ENCODE data around the gene MDK. TPM values are rescaled to one million over a fixed set of nuclear protein-coding genes. Genes with fewer than 3 reads are reported as not detected.

MDK gene
- total RNA-seq, 3 donors from 2014 or later: 103 to 672 (median 193) TPM

GRCh38 chr11:46408407-46408986 lies 27.0 kb downstream of the MDK start:
- intact Hi-C loops (cut with DNase I, micrococcal nuclease): no loop called here
- ATAC-seq: no peak
- H3K4me1 ChIP-seq (ENCODE audit: low read depth): no peaks in the 10 kb centered on the region

GRCh38 chr11:46410021-46410420 lies 28.6 kb downstream of the MDK start:
- intact Hi-C loops (cut with DNase I, micrococcal nuclease): no loop called here
- H3K4me1 ChIP-seq (ENCODE audit: low read depth): no peaks in the 10 kb centered on the region
- H3K9me3 ChIP-seq: no peaks in the 10 kb centered on the region
- ATAC-seq: peak; percentile 54
- no peak overlapping the region for H3K4me3 ChIP-seq
- H3K36me3 ChIP-seq (ENCODE audit: low read depth): peaks cover 4% of the 10 kb centered on the region
- no peak for TF ChIP-seq CTCF (IDR thresholded peaks at IDR 0.05)
- DNase-seq: no peak

More at GRCh38 chr11:46408407-46408986, 27.0 kb downstream of the MDK start:
- DNase-seq: no peak
- H3K4me3 ChIP-seq: no peak overlapping the region
- TF ChIP-seq CTCF (IDR thresholded peaks at IDR 0.05): no peak
- H3K9me3 ChIP-seq: no peaks in the 10 kb centered on the region
- no peaks in the 10 kb centered on the region for H3K36me3 ChIP-seq (ENCODE audit: low read depth)

GRCh38 chr11:46413760-46414465 lies 32.4 kb downstream of the MDK start:
- Histone ChIP-seq H3K36me3 (ENCODE audit: low read depth) (peaks cover 6% of the 10 kb centered on the region), H3K9me3 (no peaks in the 10 kb centered on the region), H3K4me3 (no peak overlapping the region), H3K4me1 (ENCODE audit: low read depth) (no peaks in the 10 kb centered on the region)
- ATAC-seq (peak; percentile 81), DNase-seq (no peak)
- intact Hi-C loops (cut with DNase I, micrococcal nuclease): no loop called here
- TF ChIP-seq CTCF (IDR thresholded peaks at IDR 0.05): no peak

- intact Hi-C loops (cut with DNase I, micrococcal nuclease): no loop called here
- H3K4me3 ChIP-seq: no peak overlapping the region
- peaks cover 6% of the 10 kb centered on the region for H3K36me3 ChIP-seq (ENCODE audit: low read depth)
- ATAC-seq (peak; percentile 15), DNase-seq (no peak)
- no peaks in the 10 kb centered on the region for H3K4me1 ChIP-seq (ENCODE audit: low read depth)
- no peaks in the 10 kb centered on the region for H3K9me3 ChIP-seq
- no peak for TF ChIP-seq CTCF (IDR thresholded peaks at IDR 0.05)
Measured at GRCh38 chr11:46414466-46414796, 33.0 kb downstream of the MDK start.

GRCh38 chr11:46414879-46415278 lies 33.4 kb downstream of the MDK start:
- H3K4me1 ChIP-seq (ENCODE audit: low read depth): no peaks in the 10 kb centered on the region
- peaks cover 6% of the 10 kb centered on the region for H3K36me3 ChIP-seq (ENCODE audit: low read depth)
- DNase-seq (no peak), ATAC-seq (peak; percentile 57)
- no peaks in the 10 kb centered on the region for H3K9me3 ChIP-seq
- no peak for TF ChIP-seq CTCF (IDR thresholded peaks at IDR 0.05)
- no peak overlapping the region for H3K4me3 ChIP-seq
- intact Hi-C loops (cut with DNase I, micrococcal nuclease): no loop called here
